Panc1 (cell line): ENCODE data around the gene ZFYVE28. TPM values are rescaled to one million over a fixed set of nuclear protein-coding genes. Genes with fewer than 3 reads are reported as not detected.

Experiments used
- ATAC-seq: fragments of 200-7000 bp; cut with Tn5 transposase; 2 replicates; pipeline ENCODE4 v1.9.1; 2020; ENCODE audit warnings: mild to moderate bottlenecking, moderate library complexity
- BruUV-seq: library from RNA; stranded (reverse); fragments of 400-500 nt; replicated peaks from 2 replicates; lab custom pipeline; 2021; lab: Mats Ljungman, UMichigan
- CTCF ChIA-PET: fragments of 300-600 bp; sonication (Branson Sonifier 250); formaldehyde crosslinking; loops from one replicate; lab custom pipeline; 2022; ENCODE audit warnings: antibody characterized with exemption; lab: Charles Lee
- POLR2A ChIA-PET: fragments of 300-600 bp; sonication (Branson Sonifier 250); formaldehyde crosslinking; loops from one replicate; lab custom pipeline; 2022; ENCODE audit warnings: antibody characterized with exemption; lab: Charles Lee
- DNase-seq: peaks from one replicate; pipeline ENCODE4 v3.0.0-alpha.2; 2010; ENCODE audit warnings: low read depth, low spot score
- H3K27ac ChIP-seq: 2 replicates; pipeline ENCODE4 v1.5.1; 2011; ENCODE audit warnings: mild to moderate bottlenecking, low read length, inconsistent platforms
- H3K27me3 ChIP-seq: fragments of 200-500 bp; sonication (Bioruptor generic); 2 replicates; pipeline ENCODE4 v1.6.0; 2014; ENCODE audit warnings: low read length, inconsistent platforms; ENCODE audit not compliant: control insufficient read depth, insufficient read depth
- H3K36me3 ChIP-seq: fragments of 200-500 bp; sonication (Bioruptor generic); 2 replicates; pipeline ENCODE4 v1.5.1; 2014; ENCODE audit warnings: inconsistent platforms, mild to moderate bottlenecking, low read length, moderate library complexity; ENCODE audit not compliant: control insufficient read depth, insufficient read depth
- H3K4me1 ChIP-seq: 2 replicates; pipeline ENCODE4 v1.5.1; 2011; ENCODE audit warnings: inconsistent platforms, mild to moderate bottlenecking, low read length, moderate library complexity; ENCODE audit not compliant: control insufficient read depth, insufficient read depth
- H3K4me3 ChIP-seq, 2 experiments: 2 replicates each; pipeline ENCODE4 v1.5.1; 2011 to 2012; ENCODE audit warnings: low read depth in 2 of 2, low read length in 2 of 2, mild to moderate bottlenecking in 2 of 2, inconsistent platforms in 1 of 2, moderate library complexity in 1 of 2
- H3K9me3 ChIP-seq: fragments of 200-500 bp; sonication (Bioruptor generic); 2 replicates; pipeline ENCODE4 v1.5.1; 2014; ENCODE audit warnings: low read depth, mild to moderate bottlenecking, inconsistent platforms, low read length, moderate library complexity; ENCODE audit not compliant: control insufficient read depth, insufficient read depth
- POLR2AphosphoS5 ChIP-seq: IDR thresholded peaks from 2 replicates; pipeline ENCODE4 v1.6.1; 2012; ENCODE audit warnings: mild to moderate bottlenecking, low read depth, low read length, moderate library complexity
- SIN3A ChIP-seq: IDR thresholded peaks from 2 replicates; pipeline ENCODE4 v1.6.1; 2012; ENCODE audit warnings: low read depth, mild to moderate bottlenecking, low read length, moderate library complexity, borderline replicate concordance; ENCODE audit not compliant: insufficient read depth
- TCF7L2 ChIP-seq: IDR thresholded peaks from 2 replicates; pipeline ENCODE4 v1.6.1; 2011; ENCODE audit warnings: mild to moderate bottlenecking, low read depth, low read length, inconsistent platforms
- in situ Hi-C: cut with HindIII; loops from 2 replicates; pipeline ENCODE4 v1.10.0; 2016; ENCODE audit warnings: low sequenced_read_pairs, low pct_unique_long_range_greater_than_20kb
- intact Hi-C: fragments of 100-400 bp; cut with micrococcal nuclease; formaldehyde crosslinking; loops from one replicate; pipeline ENCODE4 v1.10.0; 2022; ENCODE audit not compliant: unreplicated experiment
- total RNA-seq: library from RNA; stranded (reverse); gene quantifications from one replicate; pipeline ENCODE4 v1.2.1, GENCODE V29; 2021; ENCODE audit not compliant: unreplicated experiment
- TF ChIP-seq, protein P1 (sequence below), 2 experiments: IDR thresholded peaks; 2 replicates each; pipeline ENCODE4 v1.6.1; 2011 to 2012; ENCODE audit warnings: low read depth in 2 of 2, control low read depth in 1 of 2, low read length in 1 of 2, mild to moderate bottlenecking in 1 of 2, moderate library complexity in 1 of 2; ENCODE audit not compliant: insufficient read depth in 1 of 2
- TF ChIP-seq, protein P2 (sequence below): fragments of 450-650 bp; IDR thresholded peaks from 2 replicates; pipeline ENCODE4 v1.5.1; 2017; ENCODE audit warnings: mild to moderate bottlenecking

ZFYVE28 gene
- total RNA-seq, 1 experiment from 2014 or later: 11.9 TPM

DNA sequence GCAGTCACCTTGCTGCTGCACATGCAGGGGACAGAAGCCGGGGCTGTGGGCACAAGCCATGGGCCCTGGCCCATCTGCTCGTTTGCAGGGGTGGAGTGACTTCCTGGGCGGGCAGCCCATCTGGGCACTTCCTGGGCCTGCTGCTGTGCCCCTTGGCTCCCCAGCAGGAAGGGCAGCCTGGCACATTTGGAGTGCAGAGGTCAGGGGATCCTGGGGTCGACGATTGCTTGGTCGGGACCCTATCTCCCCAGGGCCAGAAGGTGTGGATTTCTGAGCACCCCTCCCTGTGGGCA lies 145.7 kb downstream of the ZFYVE28 start:
- no peak overlapping the region for H3K4me3 ChIP-seq
- POLR2A ChIA-PET: no interaction called here
- no peaks in the 10 kb centered on the region for H3K27me3 ChIP-seq
- in situ Hi-C loops: no loop called here
- TF ChIP-seq, protein P1, sequence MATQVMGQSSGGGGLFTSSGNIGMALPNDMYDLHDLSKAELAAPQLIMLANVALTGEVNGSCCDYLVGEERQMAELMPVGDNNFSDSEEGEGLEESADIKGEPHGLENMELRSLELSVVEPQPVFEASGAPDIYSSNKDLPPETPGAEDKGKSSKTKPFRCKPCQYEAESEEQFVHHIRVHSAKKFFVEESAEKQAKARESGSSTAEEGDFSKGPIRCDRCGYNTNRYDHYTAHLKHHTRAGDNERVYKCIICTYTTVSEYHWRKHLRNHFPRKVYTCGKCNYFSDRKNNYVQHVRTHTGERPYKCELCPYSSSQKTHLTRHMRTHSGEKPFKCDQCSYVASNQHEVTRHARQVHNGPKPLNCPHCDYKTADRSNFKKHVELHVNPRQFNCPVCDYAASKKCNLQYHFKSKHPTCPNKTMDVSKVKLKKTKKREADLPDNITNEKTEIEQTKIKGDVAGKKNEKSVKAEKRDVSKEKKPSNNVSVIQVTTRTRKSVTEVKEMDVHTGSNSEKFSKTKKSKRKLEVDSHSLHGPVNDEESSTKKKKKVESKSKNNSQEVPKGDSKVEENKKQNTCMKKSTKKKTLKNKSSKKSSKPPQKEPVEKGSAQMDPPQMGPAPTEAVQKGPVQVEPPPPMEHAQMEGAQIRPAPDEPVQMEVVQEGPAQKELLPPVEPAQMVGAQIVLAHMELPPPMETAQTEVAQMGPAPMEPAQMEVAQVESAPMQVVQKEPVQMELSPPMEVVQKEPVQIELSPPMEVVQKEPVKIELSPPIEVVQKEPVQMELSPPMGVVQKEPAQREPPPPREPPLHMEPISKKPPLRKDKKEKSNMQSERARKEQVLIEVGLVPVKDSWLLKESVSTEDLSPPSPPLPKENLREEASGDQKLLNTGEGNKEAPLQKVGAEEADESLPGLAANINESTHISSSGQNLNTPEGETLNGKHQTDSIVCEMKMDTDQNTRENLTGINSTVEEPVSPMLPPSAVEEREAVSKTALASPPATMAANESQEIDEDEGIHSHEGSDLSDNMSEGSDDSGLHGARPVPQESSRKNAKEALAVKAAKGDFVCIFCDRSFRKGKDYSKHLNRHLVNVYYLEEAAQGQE (IDR thresholded peaks at IDR 0.05; ENCODE audit: insufficient read depth in 1 of 2, low read depth in 2 of 2, low read length in 1 of 2): no peak
- TF ChIP-seq POLR2AphosphoS5: no peak
- no peak for TF ChIP-seq TCF7L2
- TF ChIP-seq SIN3A: no peak
- TF ChIP-seq, protein P2, sequence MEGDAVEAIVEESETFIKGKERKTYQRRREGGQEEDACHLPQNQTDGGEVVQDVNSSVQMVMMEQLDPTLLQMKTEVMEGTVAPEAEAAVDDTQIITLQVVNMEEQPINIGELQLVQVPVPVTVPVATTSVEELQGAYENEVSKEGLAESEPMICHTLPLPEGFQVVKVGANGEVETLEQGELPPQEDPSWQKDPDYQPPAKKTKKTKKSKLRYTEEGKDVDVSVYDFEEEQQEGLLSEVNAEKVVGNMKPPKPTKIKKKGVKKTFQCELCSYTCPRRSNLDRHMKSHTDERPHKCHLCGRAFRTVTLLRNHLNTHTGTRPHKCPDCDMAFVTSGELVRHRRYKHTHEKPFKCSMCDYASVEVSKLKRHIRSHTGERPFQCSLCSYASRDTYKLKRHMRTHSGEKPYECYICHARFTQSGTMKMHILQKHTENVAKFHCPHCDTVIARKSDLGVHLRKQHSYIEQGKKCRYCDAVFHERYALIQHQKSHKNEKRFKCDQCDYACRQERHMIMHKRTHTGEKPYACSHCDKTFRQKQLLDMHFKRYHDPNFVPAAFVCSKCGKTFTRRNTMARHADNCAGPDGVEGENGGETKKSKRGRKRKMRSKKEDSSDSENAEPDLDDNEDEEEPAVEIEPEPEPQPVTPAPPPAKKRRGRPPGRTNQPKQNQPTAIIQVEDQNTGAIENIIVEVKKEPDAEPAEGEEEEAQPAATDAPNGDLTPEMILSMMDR: no peak
- no peak overlapping the region for H3K27ac ChIP-seq
- intact Hi-C loops: no loop called here
- BruUV-seq: no TSS peak
- H3K9me3 ChIP-seq: no peaks in the 10 kb centered on the region
- DNase-seq (no peak), ATAC-seq (no peak)
- H3K36me3 ChIP-seq: no peaks in the 10 kb centered on the region
- H3K4me1 ChIP-seq: no peaks in the 10 kb centered on the region
- CTCF ChIA-PET: no interaction called here

DNA sequence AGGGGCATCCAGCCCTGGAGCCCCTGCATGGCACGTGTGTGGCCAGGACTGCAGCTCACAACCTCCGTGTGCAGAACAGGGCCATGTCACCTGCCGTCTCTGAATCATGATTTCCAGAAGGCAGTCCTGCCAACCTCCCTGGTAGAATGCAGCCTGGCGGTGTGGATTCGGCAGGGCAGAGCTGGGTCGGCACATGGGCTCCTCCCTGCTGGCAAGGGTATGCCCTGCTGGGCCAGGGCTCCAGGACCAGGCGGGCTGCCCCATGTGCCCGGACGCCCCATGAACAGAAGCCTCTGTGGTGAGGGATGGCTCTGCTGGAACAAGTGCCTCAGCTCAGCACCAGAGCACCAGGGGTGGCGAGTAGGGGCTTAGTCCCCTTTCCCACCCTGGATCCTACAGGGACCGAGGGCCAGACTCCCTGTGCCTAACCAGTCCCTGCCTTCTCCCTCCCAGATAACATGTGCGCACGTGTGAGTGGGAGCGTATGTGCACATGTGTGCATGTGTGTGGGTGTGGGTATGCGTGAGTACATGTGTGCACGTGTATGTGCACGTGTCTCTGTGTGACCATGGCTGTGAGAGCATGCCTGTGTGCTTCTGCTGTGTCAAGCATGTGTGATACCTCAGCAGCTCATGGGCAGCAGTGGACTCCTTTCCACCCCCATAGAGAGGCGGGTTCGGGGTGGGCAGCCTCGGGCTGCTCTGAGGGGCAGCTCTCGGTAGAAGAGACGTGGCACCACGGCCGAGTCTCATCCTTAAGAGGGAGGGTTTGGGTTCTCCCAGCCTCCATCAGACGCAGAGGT lies 146.2 kb downstream of the ZFYVE28 start:
- Histone ChIP-seq H3K36me3 (no peaks in the 10 kb centered on the region), H3K4me1 (no peaks in the 10 kb centered on the region), H3K9me3 (no peaks in the 10 kb centered on the region), H3K27ac (no peak overlapping the region), H3K27me3 (no peaks in the 10 kb centered on the region), H3K4me3 (no peak overlapping the region)
- CTCF ChIA-PET: no interaction called here
- BruUV-seq: no TSS peak
- intact Hi-C loops: no loop called here
- DNase-seq (no peak), ATAC-seq (no peak)
- in situ Hi-C loops: no loop called here
- TF ChIP-seq TCF7L2 (no peak), SIN3A (no peak)
- POLR2A ChIA-PET: no interaction called here

DNA sequence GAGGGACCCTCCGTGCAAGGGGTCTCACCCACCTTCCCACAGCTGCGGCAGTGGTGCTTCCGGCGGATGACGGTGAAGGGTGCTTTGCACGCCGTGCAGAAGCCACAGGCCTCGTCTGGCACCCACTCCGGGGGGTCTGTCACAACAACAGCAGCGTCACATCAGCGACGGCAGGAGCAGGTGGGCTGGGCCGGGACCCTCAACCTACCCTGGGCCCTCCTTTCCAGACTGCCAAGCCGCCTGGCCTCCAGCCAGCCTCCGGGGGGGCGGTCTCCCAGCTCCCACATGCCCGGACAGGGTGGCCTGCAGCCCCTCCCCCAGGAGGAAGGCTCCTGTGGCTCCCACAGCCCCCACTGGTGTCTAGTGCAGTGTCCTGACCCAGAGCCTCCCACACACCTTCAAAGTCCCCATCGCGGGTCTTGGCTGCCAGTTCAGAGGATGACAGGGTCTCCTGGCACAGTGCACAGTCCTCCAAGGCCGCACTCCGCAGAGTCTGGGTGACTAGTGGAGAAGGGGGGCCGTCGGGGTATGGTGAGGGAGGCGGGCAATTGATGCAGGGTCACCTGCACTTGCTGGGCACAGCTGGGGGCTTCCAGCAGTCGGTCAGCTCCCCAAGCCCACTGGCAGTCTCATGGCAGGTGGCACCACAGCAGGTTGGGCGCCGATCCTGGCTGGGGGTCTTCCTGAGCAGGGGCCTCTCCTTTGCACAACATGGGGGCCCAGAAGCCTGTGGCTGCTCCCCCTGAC lies 147.0 kb downstream of the ZFYVE28 start:
- Histone ChIP-seq H3K9me3 (no peaks in the 10 kb centered on the region), H3K4me3 (no peak overlapping the region), H3K36me3 (no peaks in the 10 kb centered on the region), H3K27me3 (no peaks in the 10 kb centered on the region), H3K4me1 (no peaks in the 10 kb centered on the region), H3K27ac (no peak overlapping the region)
- intact Hi-C loops (no loop called here), in situ Hi-C loops (no loop called here)
- BruUV-seq: no TSS peak
- POLR2A ChIA-PET: no interaction called here
- TF ChIP-seq, protein P1 (IDR thresholded peaks at IDR 0.05; ENCODE audit: insufficient read depth in 1 of 2, low read depth in 2 of 2, low read length in 1 of 2): no peak
- TF ChIP-seq, protein P2: no peak
- TF ChIP-seq POLR2AphosphoS5 (no peak), SIN3A (no peak), TCF7L2 (no peak)
- DNase-seq (no peak), ATAC-seq (no peak)
- CTCF ChIA-PET: no interaction called here
